Measurements from ENCODE around the gene LRP2. TPM values are rescaled to one million over a fixed set of nuclear protein-coding genes. Genes with fewer than 3 reads are reported as not detected.

LRP2 gene
- polyA plus RNA-seq, 1 donor (not counting 4 experiments of a cell fraction or from before 2014, with no cell fraction given): not detected

DNA sequence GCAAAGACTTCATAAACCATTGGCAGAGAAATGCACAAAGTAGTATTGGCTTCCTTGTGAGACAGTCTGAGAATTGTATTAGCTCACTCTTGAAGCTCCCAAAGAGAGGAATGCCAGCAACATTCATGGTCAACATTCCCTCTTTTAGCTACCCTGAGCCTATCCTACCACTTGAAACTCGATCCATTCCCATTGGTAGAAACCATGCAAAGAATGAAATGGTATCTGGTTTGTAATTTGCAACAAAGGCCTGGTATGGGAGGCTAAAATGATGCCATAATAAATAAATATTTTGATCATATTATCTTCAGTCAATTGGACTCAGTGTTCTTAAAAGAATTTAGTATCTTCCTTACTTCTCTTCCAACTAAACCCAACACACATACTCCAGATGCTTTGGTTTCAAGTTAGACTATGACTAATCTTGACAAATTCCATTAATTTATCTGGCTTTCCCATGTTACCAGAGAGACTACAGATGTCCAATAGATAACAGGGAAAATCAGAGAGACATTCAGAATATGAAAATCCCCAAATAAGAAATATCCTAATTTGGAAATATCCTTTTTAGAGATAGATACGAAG lies 190.1 kb downstream of the LRP2 start:
- FAIRE-seq (no peak), DNase-seq (ENCODE audit: low read depth, low spot score) (no peak)
- Histone ChIP-seq H3K9ac (ENCODE audit: control insufficient read depth, extremely low read depth, insufficient read depth, low read length) (no peak overlapping the region), H3K4me1 (ENCODE audit: control insufficient read depth, extremely low read depth, insufficient read depth, low read length) (no peaks in the 10 kb centered on the region), H3K36me3 (ENCODE audit: control insufficient read depth in 2 of 2, extremely low read depth in 1 of 2, insufficient read depth in 2 of 2, low read length in 2 of 2) (no peaks in the 10 kb centered on the region), H4K20me1 (ENCODE audit: control insufficient read depth, extremely low read depth, insufficient read depth, low read length) (no peaks in the 10 kb centered on the region), H3K4me2 (ENCODE audit: control insufficient read depth, extremely low read depth, insufficient read depth, low read depth, low read length) (no peak overlapping the region), H3K27ac (ENCODE audit: control insufficient read depth, insufficient read depth, low read length) (no peak overlapping the region), H3K4me3 (ENCODE audit: control insufficient read depth in 2 of 3, extremely low read depth in 1 of 3, insufficient read depth in 2 of 3, low read depth in 1 of 3, low read length in 3 of 3) (no peak overlapping the region), H3K27me3 (ENCODE audit: control insufficient read depth, extremely low read depth, insufficient read depth, low read length) (no peaks in the 10 kb centered on the region), H3K9me3 (ENCODE audit: control insufficient read depth, low read depth, low read length) (no peaks in the 10 kb centered on the region), H2AFZ (ENCODE audit: control insufficient read depth, low read length) (no peak overlapping the region), H3K79me2 (ENCODE audit: control insufficient read depth, insufficient read depth, low read length) (no peaks in the 10 kb centered on the region), H3K9me1 (ENCODE audit: control insufficient read depth, extremely low read depth, insufficient read depth, low read length) (no peaks in the 10 kb centered on the region)
- TF ChIP-seq, protein P1, sequence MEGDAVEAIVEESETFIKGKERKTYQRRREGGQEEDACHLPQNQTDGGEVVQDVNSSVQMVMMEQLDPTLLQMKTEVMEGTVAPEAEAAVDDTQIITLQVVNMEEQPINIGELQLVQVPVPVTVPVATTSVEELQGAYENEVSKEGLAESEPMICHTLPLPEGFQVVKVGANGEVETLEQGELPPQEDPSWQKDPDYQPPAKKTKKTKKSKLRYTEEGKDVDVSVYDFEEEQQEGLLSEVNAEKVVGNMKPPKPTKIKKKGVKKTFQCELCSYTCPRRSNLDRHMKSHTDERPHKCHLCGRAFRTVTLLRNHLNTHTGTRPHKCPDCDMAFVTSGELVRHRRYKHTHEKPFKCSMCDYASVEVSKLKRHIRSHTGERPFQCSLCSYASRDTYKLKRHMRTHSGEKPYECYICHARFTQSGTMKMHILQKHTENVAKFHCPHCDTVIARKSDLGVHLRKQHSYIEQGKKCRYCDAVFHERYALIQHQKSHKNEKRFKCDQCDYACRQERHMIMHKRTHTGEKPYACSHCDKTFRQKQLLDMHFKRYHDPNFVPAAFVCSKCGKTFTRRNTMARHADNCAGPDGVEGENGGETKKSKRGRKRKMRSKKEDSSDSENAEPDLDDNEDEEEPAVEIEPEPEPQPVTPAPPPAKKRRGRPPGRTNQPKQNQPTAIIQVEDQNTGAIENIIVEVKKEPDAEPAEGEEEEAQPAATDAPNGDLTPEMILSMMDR (optimal IDR thresholded peaks at IDR 0.05 in 1 of 3, IDR thresholded peaks at IDR 0.05 in 1 of 3, conservative IDR thresholded peaks at IDR 0.05 in 1 of 3; ENCODE audit: extremely low read depth in 1 of 3, insufficient read depth in 2 of 3, low read length in 3 of 3): no peak
- TF ChIP-seq EZH2 (IDR thresholded peaks at IDR 0.05; ENCODE audit: low read length): no peak
- dilution Hi-C loops (cut with MboI; ENCODE audit: extremely low pct_ligation_motif_present, low sequenced_read_pairs): no loop called here

DNA sequence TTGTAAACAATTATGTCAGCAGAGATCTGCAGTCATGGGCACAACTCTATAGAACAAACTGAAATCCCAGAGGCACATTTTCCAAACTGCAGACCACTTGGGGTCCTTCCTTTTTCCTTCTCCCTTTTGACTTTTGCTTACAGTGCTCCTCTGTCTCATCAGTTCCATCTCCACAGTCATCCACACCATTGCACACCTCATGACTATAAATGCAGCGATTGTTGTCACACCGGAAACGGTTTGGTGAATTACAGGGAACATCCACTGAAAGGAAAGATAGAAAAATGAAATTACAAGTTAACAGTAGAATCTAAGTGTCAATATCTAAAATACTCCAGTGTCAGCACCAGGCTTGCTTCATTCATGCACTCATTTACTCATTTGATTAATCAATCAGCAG lies 196.5 kb downstream of the LRP2 start:
- Histone ChIP-seq H3K9me1 (ENCODE audit: control insufficient read depth, extremely low read depth, insufficient read depth, low read length) (no peaks in the 10 kb centered on the region), H2AFZ (ENCODE audit: control insufficient read depth, low read length) (no peak overlapping the region), H4K20me1 (ENCODE audit: control insufficient read depth, extremely low read depth, insufficient read depth, low read length) (no peaks in the 10 kb centered on the region), H3K79me2 (ENCODE audit: control insufficient read depth, insufficient read depth, low read length) (no peaks in the 10 kb centered on the region), H3K27ac (ENCODE audit: control insufficient read depth, insufficient read depth, low read length) (no peak overlapping the region), H3K4me1 (ENCODE audit: control insufficient read depth, extremely low read depth, insufficient read depth, low read length) (no peaks in the 10 kb centered on the region), H3K4me3 (ENCODE audit: control insufficient read depth in 2 of 3, extremely low read depth in 1 of 3, insufficient read depth in 2 of 3, low read depth in 1 of 3, low read length in 3 of 3) (no peak overlapping the region), H3K4me2 (ENCODE audit: control insufficient read depth, extremely low read depth, insufficient read depth, low read depth, low read length) (no peak overlapping the region), H3K9me3 (ENCODE audit: control insufficient read depth, low read depth, low read length) (no peaks in the 10 kb centered on the region), H3K9ac (ENCODE audit: control insufficient read depth, extremely low read depth, insufficient read depth, low read length) (no peak overlapping the region), H3K27me3 (ENCODE audit: control insufficient read depth, extremely low read depth, insufficient read depth, low read length) (peaks cover 3% of the 10 kb centered on the region), H3K36me3 (ENCODE audit: control insufficient read depth in 2 of 2, extremely low read depth in 1 of 2, insufficient read depth in 2 of 2, low read length in 2 of 2) (no peaks in the 10 kb centered on the region)
- no peak for FAIRE-seq
- DNase-seq (ENCODE audit: low read depth, low spot score): no peak
- TF ChIP-seq, protein P1 (optimal IDR thresholded peaks at IDR 0.05 in 1 of 3, IDR thresholded peaks at IDR 0.05 in 1 of 3, conservative IDR thresholded peaks at IDR 0.05 in 1 of 3; ENCODE audit: extremely low read depth in 1 of 3, insufficient read depth in 2 of 3, low read length in 3 of 3): no peak
- no peak for TF ChIP-seq EZH2 (IDR thresholded peaks at IDR 0.05; ENCODE audit: low read length)
- dilution Hi-C loops (cut with MboI; ENCODE audit: extremely low pct_ligation_motif_present, low sequenced_read_pairs): no loop called here

All from keratinocyte (primary cell).